PC-9 (cell line): ENCODE results near the gene RHCE.

Experiments used
- EZH2 ChIP-seq: fragments of 200-600 bp; sonication (generic); IDR thresholded peaks from 2 replicates; pipeline ENCODE4 v1.8.0; 2017; ENCODE audit warnings: antibody characterized with exemption, low read depth
- TF ChIP-seq, protein P1 (sequence below): fragments of 200-600 bp; sonication (generic); conservative IDR thresholded peaks from 2 replicates; pipeline ENCODE4 v1.6.1; 2017; ENCODE audit warnings: mixed run types, antibody characterized with exemption, mild to moderate bottlenecking, moderate library complexity

DNA sequence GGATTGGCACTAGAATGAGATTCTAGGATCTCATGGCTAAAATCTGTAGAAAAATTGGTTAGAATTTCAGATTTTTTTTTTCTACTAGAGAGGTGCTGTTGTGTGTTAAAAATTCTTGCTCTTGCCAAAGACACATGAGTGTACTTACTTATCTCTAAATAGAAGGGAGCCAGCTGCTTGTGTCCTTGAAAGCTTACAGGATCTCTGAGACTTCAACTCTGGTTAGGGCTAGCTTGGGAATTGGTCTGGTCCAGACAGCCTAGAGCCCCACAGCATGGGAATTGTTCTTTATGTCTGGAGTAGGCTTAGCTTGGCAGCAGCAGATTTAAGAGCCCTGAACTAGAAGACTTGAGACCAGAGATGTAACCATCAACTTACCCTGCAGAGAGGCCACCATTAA is 47.4 kb upstream of the RHCE start:
- TF ChIP-seq, protein P1, sequence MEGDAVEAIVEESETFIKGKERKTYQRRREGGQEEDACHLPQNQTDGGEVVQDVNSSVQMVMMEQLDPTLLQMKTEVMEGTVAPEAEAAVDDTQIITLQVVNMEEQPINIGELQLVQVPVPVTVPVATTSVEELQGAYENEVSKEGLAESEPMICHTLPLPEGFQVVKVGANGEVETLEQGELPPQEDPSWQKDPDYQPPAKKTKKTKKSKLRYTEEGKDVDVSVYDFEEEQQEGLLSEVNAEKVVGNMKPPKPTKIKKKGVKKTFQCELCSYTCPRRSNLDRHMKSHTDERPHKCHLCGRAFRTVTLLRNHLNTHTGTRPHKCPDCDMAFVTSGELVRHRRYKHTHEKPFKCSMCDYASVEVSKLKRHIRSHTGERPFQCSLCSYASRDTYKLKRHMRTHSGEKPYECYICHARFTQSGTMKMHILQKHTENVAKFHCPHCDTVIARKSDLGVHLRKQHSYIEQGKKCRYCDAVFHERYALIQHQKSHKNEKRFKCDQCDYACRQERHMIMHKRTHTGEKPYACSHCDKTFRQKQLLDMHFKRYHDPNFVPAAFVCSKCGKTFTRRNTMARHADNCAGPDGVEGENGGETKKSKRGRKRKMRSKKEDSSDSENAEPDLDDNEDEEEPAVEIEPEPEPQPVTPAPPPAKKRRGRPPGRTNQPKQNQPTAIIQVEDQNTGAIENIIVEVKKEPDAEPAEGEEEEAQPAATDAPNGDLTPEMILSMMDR = no peak
- TF ChIP-seq EZH2 = no peak
